Vein endothelial cell (primary cell): Measurements from ENCODE around the gene UNC13B. TPM values are rescaled to one million over a fixed set of nuclear protein-coding genes. Genes with fewer than 3 reads are reported as not detected.

Experiments
- total RNA-seq: library from RNA; depleted of rRNA; stranded (reverse); fragments of >200 nt; gene quantifications from 2 replicates; pipeline ENCODE4 v1.2.3, GENCODE V29; 2012

Gene UNC13B
- total RNA-seq: 42.1 and 49.7 TPM in 2 replicates

DNA sequence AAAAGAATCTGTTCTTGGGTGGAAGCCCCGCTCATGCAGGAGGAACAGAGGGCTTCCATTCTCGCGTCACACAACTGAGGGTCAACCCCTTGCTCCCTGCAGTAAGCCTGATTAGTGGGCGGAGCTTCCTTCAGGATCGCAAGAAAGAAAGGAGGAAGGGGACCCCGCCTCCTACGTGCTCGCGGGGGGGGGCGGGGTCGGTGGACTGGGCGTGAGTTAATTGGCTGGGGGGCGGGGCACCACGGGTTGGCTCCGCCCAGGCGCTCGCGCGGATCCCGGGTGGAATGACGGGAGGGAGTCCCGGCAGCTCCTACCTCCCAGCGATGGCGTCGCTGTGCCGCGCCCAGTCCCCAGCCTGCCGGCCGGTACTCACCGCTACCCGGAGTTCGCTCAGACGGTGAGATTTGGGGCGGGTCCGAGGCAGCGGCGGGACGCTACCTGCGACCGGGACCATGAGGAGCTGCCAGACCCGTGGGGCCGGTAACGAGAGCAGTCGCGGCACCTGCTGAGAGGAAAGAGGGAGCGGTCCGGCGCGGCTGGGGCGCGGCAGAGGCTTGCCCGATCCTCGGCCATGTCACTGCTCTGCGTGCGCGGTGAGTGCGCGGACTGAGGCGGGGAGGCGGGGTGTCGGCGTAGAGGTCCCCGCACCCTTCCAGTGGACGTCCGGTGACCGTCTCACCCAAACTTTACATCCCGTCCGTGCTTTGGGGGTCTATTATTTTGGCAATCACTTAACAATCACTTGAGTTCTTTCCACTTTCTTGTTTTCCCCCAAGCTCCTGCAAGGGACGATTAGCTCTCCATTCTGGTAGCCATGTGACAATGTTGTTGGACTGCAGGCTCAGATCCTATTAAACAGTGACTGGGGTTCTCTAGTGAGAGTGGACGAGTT is at the start of gene UNC13B:
TSS of gene UNC13B (plus strand) at position 297 of the 892 bp plus-strand sequence. CDS start at position 572, 275 bp downstream.

GRCh38 chr9:35115680-35116538 is 45.9 kb upstream of the UNC13B start, which contains the start of gene ATOSB:
Gene ATOSB (minus strand): TSS chr9:35115862. CDS start chr9:35108274, 7,588 bp downstream.

Other genes with a start within 250 kb of the UNC13B start
- gene PHF24, start 203.7 kb upstream of the UNC13B start, total RNA-seq: not detected in 2 replicates
- gene DNAJB5, start 172.3 kb upstream of the UNC13B start, total RNA-seq: 6.0 and 6.2 TPM in 2 replicates
- gene VCP, start 89.4 kb upstream of the UNC13B start, total RNA-seq: 411 and 514 TPM in 2 replicates
- 20.4 and 21.2 TPM in 2 replicates for gene FANCG, start 82.1 kb upstream of the UNC13B start, total RNA-seq
- 12.4 and 13.1 TPM in 2 replicates for gene PIGO, start 65.4 kb upstream of the UNC13B start, total RNA-seq
- 170 and 194 TPM in 2 replicates for gene STOML2, start 58.9 kb upstream of the UNC13B start, total RNA-seq
- 49.0 and 50.9 TPM in 2 replicates for gene ATOSB, start 46.1 kb upstream of the UNC13B start, total RNA-seq